ENCODE data around the gene ANXA5. TPM values are rescaled to one million over a fixed set of nuclear protein-coding genes. Genes with fewer than 3 reads are reported as not detected.

Gene ANXA5
- total RNA-seq, 2 donors from 2014 or later: 186 to 197 TPM

GRCh38 chr4:121684561-121684960 lies 12.2 kb downstream of the ANXA5 start:
- H3K27me3 ChIP-seq: no peaks in the 10 kb centered on the region
- H3K27ac ChIP-seq: no peak overlapping the region
- no peak overlapping the region for H3K4me3 ChIP-seq
- TF ChIP-seq CTCF (IDR thresholded peaks at IDR 0.05): no peak
- no peaks in the 10 kb centered on the region for H3K9me3 ChIP-seq
- peaks cover 0 to 22% of the 10 kb centered on the region in 2 donors for H3K4me1 ChIP-seq
- H3K36me3 ChIP-seq: peaks cover 73% of the 10 kb centered on the region
- no peak for DNase-seq (ENCODE audit: low spot score)

DNA sequence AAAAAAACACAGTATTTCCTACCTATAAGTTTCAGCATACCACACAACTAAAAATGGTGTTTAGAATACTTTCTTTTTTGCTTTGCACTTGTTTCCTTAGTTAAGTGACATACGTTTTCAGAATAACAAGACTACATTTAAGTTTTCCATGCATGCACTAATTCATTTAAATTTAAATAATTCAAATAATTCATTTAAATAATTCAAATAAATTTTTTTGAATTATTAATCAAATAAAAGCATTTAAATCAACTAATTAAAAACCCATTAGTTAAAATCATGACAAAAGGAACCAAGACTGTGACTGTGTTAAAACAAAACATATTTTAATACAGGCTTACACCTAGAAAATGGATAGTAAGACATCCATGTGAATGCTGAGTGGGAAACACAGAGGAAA lies 12.8 kb downstream of the ANXA5 start:
- DNase-seq (ENCODE audit: low spot score): no peak
- no peaks in the 10 kb centered on the region for H3K27me3 ChIP-seq
- no peak overlapping the region for H3K27ac ChIP-seq
- no peak overlapping the region for H3K4me3 ChIP-seq
- H3K4me1 ChIP-seq: peaks cover 0 to 17% of the 10 kb centered on the region in 2 donors
- no peak for TF ChIP-seq CTCF (IDR thresholded peaks at IDR 0.05)
- H3K36me3 ChIP-seq: peaks cover 78% of the 10 kb centered on the region
- no peaks in the 10 kb centered on the region for H3K9me3 ChIP-seq

GRCh38 chr4:121680571-121680970 lies 16.2 kb downstream of the ANXA5 start:
- Histone ChIP-seq H3K27ac (no peak overlapping the region), H3K4me3 (no peak overlapping the region), H3K27me3 (no peaks in the 10 kb centered on the region), H3K4me1 (peaks cover 0 to 2% of the 10 kb centered on the region in 2 donors), H3K36me3 (peaks cover 96% of the 10 kb centered on the region), H3K9me3 (no peaks in the 10 kb centered on the region)
- TF ChIP-seq CTCF (IDR thresholded peaks at IDR 0.05): no peak
- DNase-seq (ENCODE audit: low spot score): no peak

GRCh38 chr4:121679951-121680350 lies 16.8 kb downstream of the ANXA5 start:
- Histone ChIP-seq H3K27ac (no peak overlapping the region), H3K27me3 (no peaks in the 10 kb centered on the region), H3K9me3 (no peaks in the 10 kb centered on the region), H3K4me1 (peaks cover 0 to 4% of the 10 kb centered on the region in 2 donors), H3K4me3 (no peak overlapping the region), H3K36me3 (peaks cover 96% of the 10 kb centered on the region)
- DNase-seq (ENCODE audit: low spot score): no peak
- no peak for TF ChIP-seq CTCF (IDR thresholded peaks at IDR 0.05)

DNA sequence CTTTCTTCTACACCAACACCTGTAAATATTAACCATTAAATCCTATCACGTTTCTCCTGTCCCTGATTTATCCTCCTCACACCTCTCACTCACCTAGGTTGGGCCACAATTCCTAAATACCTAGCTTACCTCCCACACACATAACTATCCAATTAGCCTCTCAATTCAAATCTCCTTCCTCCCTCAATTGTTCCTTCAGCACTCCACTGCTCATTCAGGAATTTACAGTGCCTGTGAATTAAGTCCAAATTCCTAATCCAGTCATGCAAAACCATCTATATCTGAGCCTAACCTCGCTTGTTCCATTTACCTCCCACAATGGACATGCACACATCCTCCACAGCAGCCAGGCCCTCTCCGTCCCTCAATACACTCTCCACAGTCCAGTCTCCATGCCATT lies 17.5 kb downstream of the ANXA5 start:
- peaks cover 0 to 4% of the 10 kb centered on the region in 2 donors for H3K4me1 ChIP-seq
- H3K4me3 ChIP-seq: no peak overlapping the region
- no peaks in the 10 kb centered on the region for H3K27me3 ChIP-seq
- no peak for DNase-seq (ENCODE audit: low spot score)
- TF ChIP-seq CTCF (IDR thresholded peaks at IDR 0.05): no peak
- no peak overlapping the region for H3K27ac ChIP-seq
- peaks cover 94% of the 10 kb centered on the region for H3K36me3 ChIP-seq
- H3K9me3 ChIP-seq: no peaks in the 10 kb centered on the region

- H3K27ac ChIP-seq: no peak overlapping the region
- H3K4me3 ChIP-seq: no peak overlapping the region
- no peak for DNase-seq (ENCODE audit: low spot score)
- peaks cover 87% of the 10 kb centered on the region for H3K36me3 ChIP-seq
- TF ChIP-seq CTCF (IDR thresholded peaks at IDR 0.05): no peak
- peaks cover 0 to 4% of the 10 kb centered on the region in 2 donors for H3K4me1 ChIP-seq
- no peaks in the 10 kb centered on the region for H3K27me3 ChIP-seq
- H3K9me3 ChIP-seq: no peaks in the 10 kb centered on the region
Measured at GRCh38 chr4:121677524-121677923, 19.3 kb downstream of the ANXA5 start.
